ENCODE data around the gene BICDL2. TPM values are rescaled to one million over a fixed set of nuclear protein-coding genes. Genes with fewer than 3 reads are reported as not detected.

The BICDL2 gene
- total RNA-seq, 1 donor: under 0.01 TPM

DNA sequence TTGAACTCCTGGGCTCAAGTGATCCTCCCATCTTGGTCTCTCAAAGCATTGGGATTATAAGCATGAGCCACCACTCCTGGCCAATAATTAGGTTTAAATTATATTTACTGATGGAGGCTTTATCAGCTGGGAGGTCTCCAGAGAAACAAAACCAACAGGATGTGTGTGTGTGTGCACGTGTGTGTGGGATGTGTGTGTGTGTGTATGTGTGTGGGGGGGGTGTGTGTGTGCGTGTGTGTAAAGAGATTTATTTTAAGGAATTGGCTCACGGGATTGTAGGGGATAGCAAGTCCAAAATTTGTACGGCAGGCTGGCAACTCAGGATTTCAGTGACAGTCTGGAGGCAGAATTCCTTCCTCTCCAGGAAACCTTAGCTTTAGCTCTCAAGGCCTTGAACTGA, 14.3 kb upstream of the BICDL2 start:
- no peak overlapping the region for H3K4me3 ChIP-seq (ENCODE audit: low read depth, low read length)
- no peak for DNase-seq (ENCODE audit: low read depth)
- TF ChIP-seq, protein P1, sequence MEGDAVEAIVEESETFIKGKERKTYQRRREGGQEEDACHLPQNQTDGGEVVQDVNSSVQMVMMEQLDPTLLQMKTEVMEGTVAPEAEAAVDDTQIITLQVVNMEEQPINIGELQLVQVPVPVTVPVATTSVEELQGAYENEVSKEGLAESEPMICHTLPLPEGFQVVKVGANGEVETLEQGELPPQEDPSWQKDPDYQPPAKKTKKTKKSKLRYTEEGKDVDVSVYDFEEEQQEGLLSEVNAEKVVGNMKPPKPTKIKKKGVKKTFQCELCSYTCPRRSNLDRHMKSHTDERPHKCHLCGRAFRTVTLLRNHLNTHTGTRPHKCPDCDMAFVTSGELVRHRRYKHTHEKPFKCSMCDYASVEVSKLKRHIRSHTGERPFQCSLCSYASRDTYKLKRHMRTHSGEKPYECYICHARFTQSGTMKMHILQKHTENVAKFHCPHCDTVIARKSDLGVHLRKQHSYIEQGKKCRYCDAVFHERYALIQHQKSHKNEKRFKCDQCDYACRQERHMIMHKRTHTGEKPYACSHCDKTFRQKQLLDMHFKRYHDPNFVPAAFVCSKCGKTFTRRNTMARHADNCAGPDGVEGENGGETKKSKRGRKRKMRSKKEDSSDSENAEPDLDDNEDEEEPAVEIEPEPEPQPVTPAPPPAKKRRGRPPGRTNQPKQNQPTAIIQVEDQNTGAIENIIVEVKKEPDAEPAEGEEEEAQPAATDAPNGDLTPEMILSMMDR (IDR thresholded peaks at IDR 0.05; ENCODE audit: insufficient read depth, low read depth, low read length): no peak

DNA sequence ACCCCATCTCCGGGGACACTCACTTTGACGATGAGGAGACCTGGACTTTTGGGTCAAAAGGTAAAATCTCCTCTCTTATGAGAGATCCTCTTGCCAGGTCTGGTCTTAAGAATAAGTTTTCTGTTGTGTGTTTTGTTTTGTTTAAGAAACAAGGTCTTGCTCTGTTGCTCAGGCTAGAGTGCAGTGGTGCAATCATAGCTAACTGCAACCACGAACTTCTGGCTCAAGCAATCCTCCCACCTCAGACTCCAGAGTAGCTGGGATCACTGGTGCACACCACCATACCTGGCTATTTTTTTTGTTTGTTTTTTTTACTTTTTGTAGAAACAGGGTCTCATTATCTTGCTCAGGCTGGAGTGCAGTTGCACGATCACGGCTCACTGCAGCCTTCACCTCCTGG, 13.7 kb upstream of the BICDL2 start:
- DNase-seq (ENCODE audit: low read depth): no peak
- TF ChIP-seq, protein P1 (IDR thresholded peaks at IDR 0.05; ENCODE audit: insufficient read depth, low read depth, low read length): no peak
- H3K4me3 ChIP-seq (ENCODE audit: low read depth, low read length): no peak overlapping the region

DNA sequence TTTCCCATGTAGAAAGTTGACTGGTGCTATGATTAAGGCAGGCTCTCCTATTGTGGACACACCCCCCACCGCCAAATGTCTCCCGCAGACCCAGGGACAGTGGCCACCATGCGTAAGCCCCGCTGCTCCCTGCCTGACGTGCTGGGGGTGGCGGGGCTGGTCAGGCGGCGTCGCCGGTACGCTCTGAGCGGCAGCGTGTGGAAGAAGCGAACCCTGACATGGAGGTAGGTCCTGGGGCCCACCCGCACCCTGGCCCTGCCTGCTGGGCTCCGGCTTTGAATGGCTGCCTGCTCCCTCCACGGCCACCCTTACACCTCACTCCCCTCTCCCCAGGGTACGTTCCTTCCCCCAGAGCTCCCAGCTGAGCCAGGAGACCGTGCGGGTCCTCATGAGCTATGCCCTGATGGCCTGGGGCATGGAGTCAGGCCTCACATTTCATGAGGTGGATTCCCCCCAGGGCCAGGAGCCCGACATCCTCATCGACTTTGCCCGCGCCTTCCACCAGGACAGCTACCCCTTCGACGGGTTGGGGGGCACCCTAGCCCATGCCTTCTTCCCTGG, 13.3 kb upstream of the BICDL2 start:
- no peak overlapping the region for H3K4me3 ChIP-seq (ENCODE audit: low read depth, low read length)
- no peak for DNase-seq (ENCODE audit: low read depth)
- TF ChIP-seq, protein P1 (IDR thresholded peaks at IDR 0.05; ENCODE audit: insufficient read depth, low read depth, low read length): no peak

DNA sequence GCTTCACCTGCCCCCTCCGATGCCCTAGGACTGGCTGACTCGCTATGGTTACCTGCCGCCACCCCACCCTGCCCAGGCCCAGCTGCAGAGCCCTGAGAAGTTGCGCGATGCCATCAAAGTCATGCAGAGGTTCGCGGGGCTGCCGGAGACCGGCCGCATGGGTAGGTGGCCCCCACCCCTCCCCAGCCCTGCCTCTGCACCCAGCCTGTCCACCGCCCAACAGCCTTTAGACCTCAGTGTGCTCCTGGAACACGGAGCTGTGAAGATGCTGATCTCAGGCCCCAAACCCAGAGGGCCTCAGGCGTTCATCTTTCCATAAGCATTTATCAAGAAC, 10.6 kb upstream of the BICDL2 start:
- no peak overlapping the region for H3K4me3 ChIP-seq (ENCODE audit: low read depth, low read length)
- no peak for DNase-seq (ENCODE audit: low read depth)

DNA sequence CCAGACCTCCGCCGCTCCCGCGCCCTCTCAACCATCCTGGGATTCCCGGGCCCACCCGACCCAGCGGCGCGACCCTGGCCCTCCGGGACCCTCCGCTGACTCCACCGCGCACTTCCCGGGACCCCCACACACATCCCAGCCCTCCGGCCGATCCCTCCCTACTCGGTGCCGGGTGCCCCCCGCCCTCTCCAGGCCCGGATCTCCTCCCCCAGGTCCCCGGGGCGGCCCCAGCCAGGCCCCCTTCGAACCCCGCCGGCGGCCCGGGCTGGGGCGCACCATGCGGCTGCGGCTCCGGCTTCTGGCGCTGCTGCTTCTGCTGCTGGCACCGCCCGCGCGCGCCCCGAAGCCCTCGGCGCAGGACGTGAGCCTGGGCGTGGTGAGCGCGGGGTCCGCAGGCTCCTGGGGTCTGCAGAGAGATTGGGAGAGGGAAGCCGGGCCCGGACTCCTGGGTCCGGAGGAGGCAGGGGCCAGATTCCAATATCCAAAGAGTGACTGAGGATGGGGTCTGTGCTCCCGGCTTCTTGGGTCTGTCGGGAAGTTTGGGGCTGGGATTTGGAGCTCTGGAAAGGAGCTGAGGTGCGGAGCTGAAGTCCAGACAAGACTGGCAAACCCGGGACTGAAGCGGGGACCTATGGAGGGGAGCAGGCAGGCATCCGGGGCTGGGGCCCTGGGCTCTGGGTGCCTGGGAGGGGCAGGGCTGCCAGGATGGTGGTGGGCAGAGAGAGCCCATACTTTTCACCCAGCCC, 10.1 kb upstream of the BICDL2 start:
- no peak overlapping the region for H3K4me3 ChIP-seq (ENCODE audit: low read depth, low read length)
- TF ChIP-seq, protein P1 (IDR thresholded peaks at IDR 0.05; ENCODE audit: insufficient read depth, low read depth, low read length): no peak
- DNase-seq (ENCODE audit: low read depth): no peak

More for the DNA sequence above, 10.6 kb upstream of the BICDL2 start:
- TF ChIP-seq, protein P1 (IDR thresholded peaks at IDR 0.05; ENCODE audit: insufficient read depth, low read depth, low read length): no peak

DNA sequence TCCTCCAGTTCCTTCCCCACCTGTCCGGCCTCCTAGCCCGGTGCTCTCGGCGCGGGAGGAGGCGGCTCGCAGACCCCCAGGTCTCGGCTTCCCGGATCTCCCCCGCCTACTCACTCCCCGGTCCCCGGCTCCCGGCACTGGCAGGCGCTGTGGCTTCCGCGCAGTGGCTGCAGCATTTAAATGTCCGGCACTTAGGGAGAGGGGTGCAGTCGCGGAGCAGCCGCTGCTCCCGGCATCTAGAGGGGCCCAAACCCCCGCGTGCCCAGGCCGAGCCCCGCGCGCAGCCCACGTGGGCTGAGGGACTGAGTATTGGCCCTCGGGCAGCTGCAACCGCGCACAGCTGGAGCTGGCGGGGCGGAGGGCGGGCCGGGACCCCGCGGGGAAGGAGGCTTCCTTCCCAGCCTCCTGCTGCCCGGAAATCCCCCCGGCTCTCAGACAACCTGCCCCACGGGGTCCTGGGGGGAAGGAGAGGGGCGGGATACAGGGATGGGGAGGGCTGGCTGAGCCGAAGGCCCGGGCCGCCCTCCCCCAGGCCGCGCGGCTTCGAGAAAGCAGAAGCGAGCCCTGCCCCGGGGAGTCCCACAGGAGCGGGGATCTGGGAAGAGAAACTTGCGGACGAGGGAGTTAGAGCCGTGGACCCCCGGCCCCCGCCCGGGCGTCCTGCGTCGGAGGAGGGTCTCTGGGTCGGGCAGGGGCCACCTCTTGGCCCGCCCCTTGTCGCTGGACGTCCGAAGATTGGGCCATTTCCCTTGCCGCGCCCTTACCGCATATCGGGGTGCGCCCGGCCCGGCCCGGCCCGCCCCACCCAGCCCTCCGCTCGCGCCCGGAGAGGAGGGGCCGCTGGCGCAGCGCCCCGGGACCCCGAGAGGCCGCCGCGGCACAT, 9.3 kb upstream of the BICDL2 start, which contains the start of gene MMP25:
MMP25 (plus strand) TSS at position 804 of the 883 bp plus-strand sequence. CDS start 357 bp downstream, outside the sequence.
- TF ChIP-seq, protein P1 (IDR thresholded peaks at IDR 0.05; ENCODE audit: insufficient read depth, low read depth, low read length): no peak
- peak within 1 kb of the TSS; percentile 51 for H3K4me3 ChIP-seq (ENCODE audit: low read depth, low read length)
- no peak for DNase-seq (ENCODE audit: low read depth)
